ENCODE results near the gene DFFA. TPM values are rescaled to one million over a fixed set of nuclear protein-coding genes. Genes with fewer than 3 reads are reported as not detected.
A peak's percentile ranks its signal among the peaks of the same experiment; 100 is the strongest.

Gene DFFA
- polyA plus RNA-seq, 3 donors = 11.0 to 17.8 (median 17.3) TPM

GRCh38 chr1:10519016-10519417, 46.7 kb upstream of the DFFA start:
- no peaks in the 10 kb centered on the region for H3K27me3 ChIP-seq (ENCODE audit: control insufficient read depth in 2 of 2, insufficient read depth in 2 of 2, low read length in 2 of 2)
- no peak for DNase-seq
- H4K20me1 ChIP-seq (ENCODE audit: insufficient read depth, low read length) = peaks cover 62% of the 10 kb centered on the region
- intact Hi-C loops (cut with micrococcal nuclease) = no loop called here
- peaks cover 42% of the 10 kb centered on the region for H3K79me2 ChIP-seq (ENCODE audit: insufficient read depth, low read length)
- Mint-ChIP-seq H3K36me3 (peaks cover 17 to 42% of the 10 kb centered on the region in 2 donors), H3K27ac (peak overlapping the region in 1 of 7 donors; percentile 61), H3K27me3 (ENCODE audit: low read depth in 3 of 3) (peaks cover 0 to 2% (median 0%) of the 10 kb centered on the region in 3 donors), H3K4me3 (no peak overlapping the region), H3K9me3 (no peaks in the 10 kb centered on the region), H3K4me1 (peaks cover 16% of the 10 kb centered on the region)
- H3K4me3 ChIP-seq (replicated peaks in 1 of 3; ENCODE audit: low read depth in 2 of 3, low read length in 3 of 3) = no peak overlapping the region
- H3K9ac ChIP-seq (ENCODE audit: insufficient read depth, low read length, poor library complexity, severe bottlenecking) = no peak overlapping the region
- peaks cover 5 to 8% of the 10 kb centered on the region in 2 donors for H3K4me1 ChIP-seq (ENCODE audit: control insufficient read depth in 1 of 2, insufficient read depth in 2 of 2, low read length in 2 of 2)
- 100% methylated on average over 2 of the region's 7 CpGs for WGBS (ENCODE audit: insufficient coverage)
- no peak overlapping the region for H3K27ac ChIP-seq (ENCODE audit: low read depth in 1 of 2, low read length in 2 of 2)
- H3K4me2 ChIP-seq (replicated peaks; ENCODE audit: extremely low read depth, low read length, poor library complexity, severe bottlenecking) = no peak overlapping the region
- TF ChIP-seq, protein P1, sequence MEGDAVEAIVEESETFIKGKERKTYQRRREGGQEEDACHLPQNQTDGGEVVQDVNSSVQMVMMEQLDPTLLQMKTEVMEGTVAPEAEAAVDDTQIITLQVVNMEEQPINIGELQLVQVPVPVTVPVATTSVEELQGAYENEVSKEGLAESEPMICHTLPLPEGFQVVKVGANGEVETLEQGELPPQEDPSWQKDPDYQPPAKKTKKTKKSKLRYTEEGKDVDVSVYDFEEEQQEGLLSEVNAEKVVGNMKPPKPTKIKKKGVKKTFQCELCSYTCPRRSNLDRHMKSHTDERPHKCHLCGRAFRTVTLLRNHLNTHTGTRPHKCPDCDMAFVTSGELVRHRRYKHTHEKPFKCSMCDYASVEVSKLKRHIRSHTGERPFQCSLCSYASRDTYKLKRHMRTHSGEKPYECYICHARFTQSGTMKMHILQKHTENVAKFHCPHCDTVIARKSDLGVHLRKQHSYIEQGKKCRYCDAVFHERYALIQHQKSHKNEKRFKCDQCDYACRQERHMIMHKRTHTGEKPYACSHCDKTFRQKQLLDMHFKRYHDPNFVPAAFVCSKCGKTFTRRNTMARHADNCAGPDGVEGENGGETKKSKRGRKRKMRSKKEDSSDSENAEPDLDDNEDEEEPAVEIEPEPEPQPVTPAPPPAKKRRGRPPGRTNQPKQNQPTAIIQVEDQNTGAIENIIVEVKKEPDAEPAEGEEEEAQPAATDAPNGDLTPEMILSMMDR (IDR thresholded peaks at IDR 0.05) = no peak
- no peaks in the 10 kb centered on the region for H3K9me3 ChIP-seq (replicated peaks in 1 of 2; ENCODE audit: control insufficient read depth in 1 of 2, insufficient read depth in 1 of 2, low read length in 2 of 2)
- no peak overlapping the region for H2AFZ ChIP-seq (ENCODE audit: insufficient read depth, low read depth, low read length, poor library complexity, severe bottlenecking)
- H3K36me3 ChIP-seq (replicated peaks in 1 of 2; ENCODE audit: control insufficient read depth in 1 of 2, insufficient read depth in 2 of 2, low read length in 2 of 2) = peaks cover 0 to 19% of the 10 kb centered on the region in 2 donors

DNA sequence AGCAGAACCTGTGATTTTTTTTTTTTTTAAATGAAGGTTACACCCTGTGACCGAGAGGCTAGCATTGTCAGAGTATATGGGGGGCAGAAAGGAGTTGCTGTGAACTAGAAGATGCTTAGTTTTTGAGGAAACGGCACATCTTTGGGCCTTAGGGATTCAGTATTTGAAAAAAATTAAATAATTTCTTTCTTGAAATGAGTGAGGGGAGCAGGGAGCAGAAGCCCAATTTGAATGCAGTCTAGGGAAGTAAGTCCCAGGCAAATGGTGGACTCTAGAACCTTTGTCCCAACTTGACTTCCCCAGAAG, 45.3 kb upstream of the DFFA start:
- Histone ChIP-seq H3K27me3 (ENCODE audit: control insufficient read depth in 2 of 2, insufficient read depth in 2 of 2, low read length in 2 of 2) (no peaks in the 10 kb centered on the region), H3K36me3 (replicated peaks in 1 of 2; ENCODE audit: control insufficient read depth in 1 of 2, insufficient read depth in 2 of 2, low read length in 2 of 2) (peaks cover 0 to 19% of the 10 kb centered on the region in 2 donors), H3K79me2 (ENCODE audit: insufficient read depth, low read length) (peaks cover 55% of the 10 kb centered on the region), H3K9me3 (replicated peaks in 1 of 2; ENCODE audit: control insufficient read depth in 1 of 2, insufficient read depth in 1 of 2, low read length in 2 of 2) (no peaks in the 10 kb centered on the region), H3K4me3 (replicated peaks in 1 of 3; ENCODE audit: low read depth in 2 of 3, low read length in 3 of 3) (no peak overlapping the region), H3K9ac (ENCODE audit: insufficient read depth, low read length, poor library complexity, severe bottlenecking) (no peak overlapping the region), H4K20me1 (ENCODE audit: insufficient read depth, low read length) (peaks cover 73% of the 10 kb centered on the region), H3K4me1 (ENCODE audit: control insufficient read depth in 1 of 2, insufficient read depth in 2 of 2, low read length in 2 of 2) (peaks cover 5 to 8% of the 10 kb centered on the region in 2 donors), H3K27ac (ENCODE audit: low read depth in 1 of 2, low read length in 2 of 2) (no peak overlapping the region), H2AFZ (ENCODE audit: insufficient read depth, low read depth, low read length, poor library complexity, severe bottlenecking) (no peak overlapping the region), H3K4me2 (replicated peaks; ENCODE audit: extremely low read depth, low read length, poor library complexity, severe bottlenecking) (no peak overlapping the region)
- Mint-ChIP-seq H3K4me3 (no peak overlapping the region), H3K4me1 (peaks cover 16% of the 10 kb centered on the region), H3K36me3 (peaks cover 19 to 35% of the 10 kb centered on the region in 2 donors), H3K9me3 (no peaks in the 10 kb centered on the region), H3K27ac (no peak overlapping the region), H3K27me3 (ENCODE audit: low read depth in 3 of 3) (peaks cover 0 to 2% (median 0%) of the 10 kb centered on the region in 3 donors)
- intact Hi-C loops (cut with micrococcal nuclease) = no loop called here
- TF ChIP-seq, protein P1 (IDR thresholded peaks at IDR 0.05) = no peak
- 100% methylated on average over 2 of the region's 2 CpGs for WGBS (ENCODE audit: insufficient coverage)
- no peak for DNase-seq

Data from CD14-positive monocyte (primary cell).